ENCODE data around the gene TRDMT1.

DNA sequence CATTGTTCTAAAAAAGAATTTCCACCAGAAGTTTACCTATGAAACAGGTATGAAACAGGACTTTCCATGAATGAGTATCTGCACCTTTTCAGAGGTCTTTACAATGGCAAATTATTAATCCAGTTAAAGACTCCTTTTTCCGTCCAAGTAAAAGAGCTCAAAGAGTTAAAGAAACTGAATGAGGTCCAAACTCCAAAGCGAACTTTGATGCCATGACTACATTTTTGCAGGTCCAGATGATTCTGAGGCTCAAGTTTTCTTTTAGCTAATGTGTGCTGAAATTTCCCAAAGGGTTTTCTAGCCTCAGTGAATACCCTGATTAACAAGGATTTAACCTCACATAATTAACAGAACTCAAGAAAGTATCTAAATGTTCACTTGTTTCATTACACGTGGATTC, 81.6 kb downstream of the TRDMT1 start:
- TF ChIP-seq CTCF (IDR thresholded peaks at IDR 0.05) (no peak), POLR2AphosphoS5 (IDR thresholded peaks at IDR 0.05) (no peak), POLR2A (IDR thresholded peaks at IDR 0.05) (no peak), EP300 (IDR thresholded peaks at IDR 0.05; ENCODE audit: low read depth) (no peak)

Measured in transverse colon (tissue), 4 donors.